NOMO-1 (cell line): Measurements from ENCODE around the gene PATJ.
"Not testable (repeated sequence)": the region's sequence is repeated elsewhere in the genome, so short reads cannot be mapped to it uniquely, and the experiment has no call there.

Source experiments
- DNase-seq, 2 experiments: peaks; one replicate each; lab custom pipeline; 2025; ENCODE audit not compliant: unreplicated experiment in 2 of 2; lab: John Stamatoyannopoulos, UW

Gene PATJ

GRCh38 chr1:62139410-62139809 is 397.1 kb downstream of the PATJ start:
- DNase-seq, result no peak

- DNase-seq, result no peak
Measured at GRCh38 chr1:62140666-62141065, 398.4 kb downstream of the PATJ start.

GRCh38 chr1:62142496-62142895 is 400.2 kb downstream of the PATJ start:
- DNase-seq, result no peak

GRCh38 chr1:62144238-62144831 is 402.1 kb downstream of the PATJ start:
- DNase-seq, result peak; percentile 20 to 30

- no peak for DNase-seq
Measured at GRCh38 chr1:62159940-62160348, 417.7 kb downstream of the PATJ start.

GRCh38 chr1:62161711-62162110 is 419.4 kb downstream of the PATJ start:
- DNase-seq, result no peak

- DNase-seq, result not testable (repeated sequence)
Measured at GRCh38 chr1:62170380-62170779, 428.1 kb downstream of the PATJ start.

GRCh38 chr1:62175568-62176179 is 433.4 kb downstream of the PATJ start:
- DNase-seq, result peak; percentile 48 to 57

GRCh38 chr1:62176597-62177312 is 434.5 kb downstream of the PATJ start:
- no peak for DNase-seq

GRCh38 chr1:62177621-62178020 is 435.3 kb downstream of the PATJ start:
- DNase-seq, result no peak

GRCh38 chr1:62178372-62178771 is 436.1 kb downstream of the PATJ start:
- DNase-seq, result no peak

- DNase-seq, result not testable (repeated sequence)
Measured at GRCh38 chr1:62180054-62180453, 437.8 kb downstream of the PATJ start.

GRCh38 chr1:62180639-62181038 is 438.4 kb downstream of the PATJ start:
- no peak for DNase-seq

GRCh38 chr1:62181532-62181931 is 439.3 kb downstream of the PATJ start:
- no peak for DNase-seq

GRCh38 chr1:62182157-62182556 is 439.9 kb downstream of the PATJ start:
- not testable (repeated sequence) for DNase-seq

GRCh38 chr1:62183164-62184020 is 441.1 kb downstream of the PATJ start:
- DNase-seq, result not testable (repeated sequence)

GRCh38 chr1:62184336-62184735 is 442.1 kb downstream of the PATJ start:
- no peak for DNase-seq

GRCh38 chr1:62185233-62185632 is 443.0 kb downstream of the PATJ start:
- not testable (repeated sequence) for DNase-seq

- no peak for DNase-seq
Measured at GRCh38 chr1:62185677-62186076, 443.4 kb downstream of the PATJ start.

GRCh38 chr1:62187548-62187947 is 445.3 kb downstream of the PATJ start:
- DNase-seq, result no peak

GRCh38 chr1:62188111-62188510 is 445.8 kb downstream of the PATJ start:
- DNase-seq, result no peak
